ENCODE results near the gene NCR1.
"Not testable (repeated sequence)": the region's sequence is repeated elsewhere in the genome, so short reads cannot be mapped to it uniquely, and the experiment has no call there.

DNA sequence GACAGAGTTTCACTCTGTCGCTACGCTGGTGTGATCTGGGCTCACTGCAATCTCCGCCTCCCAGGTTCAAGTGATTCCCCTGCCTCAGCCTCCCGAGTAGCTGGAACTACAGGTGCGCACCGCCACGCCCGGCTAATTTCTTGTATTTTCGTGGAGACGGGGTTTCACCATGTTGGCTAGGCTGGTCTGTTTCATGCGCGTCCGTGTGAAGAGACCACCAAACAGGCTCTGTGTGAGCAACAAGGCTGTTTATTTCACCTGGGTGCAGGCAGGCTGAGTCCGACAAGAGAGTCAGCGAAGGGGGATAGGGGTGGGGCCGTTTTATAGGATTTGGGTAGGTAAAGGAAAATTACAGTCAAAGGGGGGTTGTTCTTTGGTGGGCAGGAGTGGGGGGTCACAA lies 11.8 kb upstream of the NCR1 start:
- TF ChIP-seq, protein P1, sequence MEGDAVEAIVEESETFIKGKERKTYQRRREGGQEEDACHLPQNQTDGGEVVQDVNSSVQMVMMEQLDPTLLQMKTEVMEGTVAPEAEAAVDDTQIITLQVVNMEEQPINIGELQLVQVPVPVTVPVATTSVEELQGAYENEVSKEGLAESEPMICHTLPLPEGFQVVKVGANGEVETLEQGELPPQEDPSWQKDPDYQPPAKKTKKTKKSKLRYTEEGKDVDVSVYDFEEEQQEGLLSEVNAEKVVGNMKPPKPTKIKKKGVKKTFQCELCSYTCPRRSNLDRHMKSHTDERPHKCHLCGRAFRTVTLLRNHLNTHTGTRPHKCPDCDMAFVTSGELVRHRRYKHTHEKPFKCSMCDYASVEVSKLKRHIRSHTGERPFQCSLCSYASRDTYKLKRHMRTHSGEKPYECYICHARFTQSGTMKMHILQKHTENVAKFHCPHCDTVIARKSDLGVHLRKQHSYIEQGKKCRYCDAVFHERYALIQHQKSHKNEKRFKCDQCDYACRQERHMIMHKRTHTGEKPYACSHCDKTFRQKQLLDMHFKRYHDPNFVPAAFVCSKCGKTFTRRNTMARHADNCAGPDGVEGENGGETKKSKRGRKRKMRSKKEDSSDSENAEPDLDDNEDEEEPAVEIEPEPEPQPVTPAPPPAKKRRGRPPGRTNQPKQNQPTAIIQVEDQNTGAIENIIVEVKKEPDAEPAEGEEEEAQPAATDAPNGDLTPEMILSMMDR (IDR thresholded peaks at IDR 0.05): not testable (repeated sequence)
- TF ChIP-seq EZH2 (IDR thresholded peaks at IDR 0.05; ENCODE audit: borderline replicate concordance, insufficient read depth, low read depth, low read length, poor library complexity, severe bottlenecking): not testable (repeated sequence)

Measured in B cell (primary cell).